Activated T-cell treated with anti-CD3 and anti-CD28 coated beads, Interleukin-2, amount 50 U/mL, for 72 hours (primary cell): ENCODE results near the gene SEC22A. TPM values are rescaled to one million over a fixed set of nuclear protein-coding genes. Genes with fewer than 3 reads are reported as not detected.

Experiments used
- ATAC-seq, 2 donors: fragments of 150-1000 bp; cut with Tn5 transposase; replicated peaks in 1 of 2; 2 replicates each; pipeline ENCODE4 v1.10.0; 2021; ENCODE audit warnings: moderate library complexity in 2 of 2, mild to moderate bottlenecking in 1 of 2
- DNase-seq, 2 donors: peaks; one replicate each; pipeline ENCODE4 v3.0.0; 2021 to 2022; ENCODE audit warnings: mixed read lengths in 1 of 2
- H3K27ac Mint-ChIP-seq: one replicate; pipeline ENCODE4 v1.8.0; 2022; ENCODE audit warnings: mild to moderate bottlenecking, moderate library complexity, mixed read lengths
- H3K27me3 Mint-ChIP-seq: one replicate; pipeline ENCODE4 v1.8.0; 2022; ENCODE audit warnings: low read depth, mixed read lengths
- H3K36me3 Mint-ChIP-seq, 2 donors: one replicate each; pipeline ENCODE4 v1.8.0; 2022; ENCODE audit warnings: mixed read lengths in 2 of 2, mild to moderate bottlenecking in 1 of 2; ENCODE audit not compliant: insufficient read depth in 2 of 2
- H3K4me1 Mint-ChIP-seq: one replicate; pipeline ENCODE4 v1.8.0; 2022; ENCODE audit warnings: low read depth, mixed read lengths
- H3K4me3 Mint-ChIP-seq, 2 donors: one replicate each; pipeline ENCODE4 v1.8.0; 2022; ENCODE audit warnings: mild to moderate bottlenecking in 2 of 2, mixed read lengths in 2 of 2, moderate library complexity in 2 of 2
- H3K9me3 Mint-ChIP-seq, 2 donors: one replicate each; pipeline ENCODE4 v1.8.0; 2022; ENCODE audit warnings: mixed read lengths in 2 of 2
- total RNA-seq, 2 donors: library from RNA; stranded (reverse); gene quantifications; one replicate each; pipeline ENCODE4 v1.2.3, GENCODE V29; 2022

SEC22A gene
- total RNA-seq, 2 donors from 2014 or later = 17.4 to 22.9 TPM

DNA sequence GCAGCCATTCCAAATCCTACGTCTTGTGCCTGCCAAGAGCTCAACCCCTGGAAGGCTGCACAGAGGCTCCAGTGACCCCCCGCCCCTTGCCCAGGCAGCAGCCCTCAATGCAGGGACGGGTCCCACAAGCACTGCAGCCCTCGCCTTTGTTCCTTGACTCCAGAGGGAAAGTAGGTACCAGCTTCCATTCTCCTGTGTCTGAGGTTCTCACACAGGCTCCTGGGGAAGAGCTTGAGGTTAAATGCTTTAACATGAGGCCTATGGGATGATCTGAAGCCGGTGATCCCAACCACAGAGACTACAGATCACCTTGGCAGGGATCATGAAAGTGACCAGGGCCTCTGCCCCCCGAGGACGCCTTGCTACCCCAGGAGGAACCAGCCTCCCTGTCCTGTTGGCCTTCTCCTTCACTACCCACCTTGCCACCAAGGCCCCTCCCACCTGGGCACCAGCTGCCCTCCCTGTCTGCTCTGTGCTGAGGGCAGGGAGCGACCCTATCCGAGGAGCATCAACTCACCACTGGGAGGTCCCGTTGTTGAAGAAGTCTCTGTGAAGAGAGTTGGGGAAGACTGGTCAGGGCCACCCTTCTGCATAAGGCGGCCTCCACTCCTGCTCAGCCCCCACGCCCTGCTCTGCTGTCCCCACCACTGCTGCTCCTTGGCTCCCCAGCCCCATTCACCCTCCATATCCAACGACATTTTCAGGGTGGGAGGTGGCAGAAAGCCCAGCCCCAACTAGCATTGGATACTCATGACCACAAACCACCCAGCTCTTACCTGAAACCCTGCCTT lies 95.3 kb downstream of the SEC22A start:
- no peaks in the 10 kb centered on the region for H3K9me3 Mint-ChIP-seq
- H3K4me1 Mint-ChIP-seq = no peaks in the 10 kb centered on the region
- no peak for ATAC-seq
- DNase-seq = no peak
- no peaks in the 10 kb centered on the region for H3K36me3 Mint-ChIP-seq
- no peak overlapping the region for H3K4me3 Mint-ChIP-seq
- H3K27me3 Mint-ChIP-seq = peaks cover 11% of the 10 kb centered on the region
- no peak overlapping the region for H3K27ac Mint-ChIP-seq

DNA sequence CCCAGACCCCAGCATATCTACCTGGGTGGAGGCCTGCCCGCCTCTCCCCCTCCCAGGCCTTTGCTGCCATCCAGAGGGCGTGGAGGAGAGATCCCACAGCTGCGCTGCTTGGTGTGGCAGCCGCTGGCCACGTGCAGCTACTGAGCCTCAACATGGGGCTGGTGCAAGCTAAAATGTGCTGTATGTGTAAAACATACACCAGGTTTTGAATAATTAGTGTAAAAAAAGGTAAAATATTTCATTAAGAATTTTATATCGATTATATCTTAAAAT lies 95.8 kb downstream of the SEC22A start:
- Mint-ChIP-seq H3K27me3 (peaks cover 11% of the 10 kb centered on the region), H3K4me3 (no peak overlapping the region), H3K9me3 (no peaks in the 10 kb centered on the region), H3K4me1 (no peaks in the 10 kb centered on the region), H3K27ac (no peak overlapping the region), H3K36me3 (no peaks in the 10 kb centered on the region)
- ATAC-seq = no peak
- no peak for DNase-seq

DNA sequence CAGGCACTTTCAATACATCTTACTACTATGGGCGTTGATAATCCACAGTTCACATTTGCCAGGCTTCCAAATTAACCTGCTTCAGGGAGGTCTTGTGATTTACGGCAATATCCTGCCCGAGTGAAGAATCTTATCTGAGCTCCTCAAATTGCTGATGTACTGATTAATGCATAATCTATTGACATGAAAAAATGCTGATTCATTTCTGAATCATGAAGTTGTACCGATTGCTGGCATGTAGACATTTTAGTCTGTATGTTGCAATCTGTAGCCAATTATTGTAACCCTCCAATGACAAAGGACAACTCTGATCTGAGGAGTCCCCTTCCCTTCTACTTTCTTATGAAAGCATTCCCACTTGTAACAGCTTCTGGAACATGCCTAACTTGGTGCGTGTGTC lies 97.2 kb downstream of the SEC22A start:
- no peaks in the 10 kb centered on the region for H3K36me3 Mint-ChIP-seq
- no peaks in the 10 kb centered on the region for H3K4me1 Mint-ChIP-seq
- DNase-seq (no peak), ATAC-seq (no peak)
- H3K27me3 Mint-ChIP-seq = peaks cover 8% of the 10 kb centered on the region
- H3K4me3 Mint-ChIP-seq = no peak overlapping the region
- H3K9me3 Mint-ChIP-seq = no peaks in the 10 kb centered on the region
- no peak overlapping the region for H3K27ac Mint-ChIP-seq

DNA sequence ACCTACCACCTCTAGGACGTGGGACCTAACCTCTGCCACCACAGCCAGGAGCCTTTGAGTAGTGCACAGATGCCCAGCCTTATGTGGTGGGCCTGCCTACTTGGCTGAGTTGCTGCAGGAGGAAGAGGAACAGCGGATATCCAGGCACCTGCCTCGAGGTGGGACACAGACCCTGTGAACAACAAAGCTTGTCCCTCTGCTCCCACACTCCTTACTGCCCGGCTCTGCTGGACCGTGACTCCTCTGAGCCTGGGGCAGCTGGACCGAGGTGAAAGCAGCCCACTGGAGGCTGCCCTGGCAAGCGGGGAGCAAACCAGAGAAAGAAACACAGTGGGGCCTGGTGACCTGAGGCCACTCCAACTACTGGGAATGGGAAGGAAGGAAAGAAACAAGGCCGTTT lies 97.8 kb downstream of the SEC22A start:
- no peak overlapping the region for H3K27ac Mint-ChIP-seq
- no peaks in the 10 kb centered on the region for H3K36me3 Mint-ChIP-seq
- H3K4me1 Mint-ChIP-seq = no peaks in the 10 kb centered on the region
- DNase-seq (no peak), ATAC-seq (no peak)
- H3K27me3 Mint-ChIP-seq = peaks cover under 1% of the 10 kb centered on the region
- no peaks in the 10 kb centered on the region for H3K9me3 Mint-ChIP-seq
- no peak overlapping the region for H3K4me3 Mint-ChIP-seq

DNA sequence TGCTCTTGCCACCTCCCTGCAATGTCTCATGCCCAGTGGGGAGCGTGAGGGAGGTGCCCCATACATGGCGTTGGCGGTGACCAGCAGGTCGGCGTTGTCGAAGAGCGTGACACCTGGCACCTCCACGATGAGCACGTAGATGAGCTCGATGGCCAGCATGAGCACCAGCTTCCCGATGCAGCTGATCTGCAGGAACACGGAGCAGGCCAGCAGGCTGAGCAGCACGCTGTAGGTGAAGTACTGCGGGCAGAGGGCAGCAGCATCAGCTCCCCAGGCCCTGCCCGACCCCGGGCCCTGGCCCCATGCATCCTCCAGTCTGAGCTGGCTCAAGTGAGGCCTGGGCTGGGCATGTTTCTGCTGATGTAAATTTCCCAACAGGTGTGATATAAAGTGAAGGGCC lies 98.3 kb downstream of the SEC22A start:
- Mint-ChIP-seq H3K4me3 (no peak overlapping the region), H3K9me3 (no peaks in the 10 kb centered on the region), H3K27me3 (no peaks in the 10 kb centered on the region), H3K27ac (no peak overlapping the region), H3K4me1 (no peaks in the 10 kb centered on the region), H3K36me3 (no peaks in the 10 kb centered on the region)
- no peak for DNase-seq
- ATAC-seq = no peak

DNA sequence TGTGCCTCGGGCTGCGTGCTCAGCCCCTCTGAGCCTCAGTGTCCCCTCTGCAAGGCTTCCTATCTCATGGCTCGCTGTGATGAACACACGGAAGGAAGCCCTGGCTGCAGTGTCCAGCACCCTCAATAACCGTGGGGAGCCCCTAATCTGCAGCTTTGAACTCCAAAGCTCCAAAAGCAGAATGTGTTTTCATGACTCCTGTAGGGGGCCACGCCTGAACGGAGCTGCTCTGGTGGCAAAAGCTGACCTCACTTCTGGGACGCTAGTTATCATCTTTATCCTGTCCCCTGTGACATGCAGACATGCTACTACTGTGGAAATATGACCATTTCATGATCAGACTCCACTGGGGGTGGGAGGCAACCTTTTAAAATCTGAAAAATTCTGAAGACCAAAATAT lies 98.8 kb downstream of the SEC22A start:
- H3K27me3 Mint-ChIP-seq = no peaks in the 10 kb centered on the region
- no peaks in the 10 kb centered on the region for H3K9me3 Mint-ChIP-seq
- H3K27ac Mint-ChIP-seq = no peak overlapping the region
- ATAC-seq (no peak), DNase-seq (no peak)
- no peaks in the 10 kb centered on the region for H3K36me3 Mint-ChIP-seq
- H3K4me3 Mint-ChIP-seq = no peak overlapping the region
- H3K4me1 Mint-ChIP-seq = no peaks in the 10 kb centered on the region

DNA sequence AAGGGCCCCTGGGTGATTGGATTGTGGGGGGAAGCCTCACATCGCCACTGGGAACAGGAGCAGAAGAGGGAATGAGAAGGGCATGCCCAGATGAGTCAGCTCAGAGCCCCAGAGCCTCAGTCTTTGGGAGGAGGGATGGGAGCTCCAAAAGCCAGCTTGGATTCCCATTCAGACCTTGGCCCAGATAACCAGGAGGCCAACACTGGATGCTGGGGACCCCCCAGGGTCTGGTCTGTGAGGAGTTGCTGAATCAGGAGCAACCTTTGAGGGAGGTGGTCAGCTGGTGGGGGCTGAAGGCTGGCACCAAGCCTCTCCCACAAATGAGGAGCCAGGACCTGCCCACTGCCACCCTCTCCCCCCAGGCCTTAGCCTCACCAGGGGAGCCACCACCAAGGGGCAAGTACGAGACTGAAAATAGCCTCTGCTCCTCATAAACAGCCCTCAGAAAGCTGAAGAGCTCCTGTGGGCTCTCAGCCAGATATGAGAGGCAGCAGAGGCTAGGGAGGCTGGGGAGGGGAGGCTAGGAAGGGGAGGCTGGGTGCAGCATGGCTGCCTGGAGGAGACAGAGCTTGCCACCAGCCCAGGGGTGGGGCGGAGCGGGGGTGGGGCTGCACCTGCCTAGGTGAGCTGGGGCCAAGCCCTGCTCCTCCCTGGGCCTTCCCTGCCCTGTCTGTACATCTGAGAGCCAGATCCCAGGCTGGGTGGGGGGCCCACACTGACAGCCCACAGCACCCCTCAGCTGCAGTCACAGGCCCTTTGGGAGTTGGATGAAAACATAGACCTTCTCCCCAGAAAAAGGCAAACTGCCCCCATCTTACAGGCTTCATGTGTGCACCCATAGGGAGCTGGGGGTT lies 99.8 kb downstream of the SEC22A start:
- no peaks in the 10 kb centered on the region for H3K36me3 Mint-ChIP-seq
- no peaks in the 10 kb centered on the region for H3K27me3 Mint-ChIP-seq
- no peak overlapping the region for H3K27ac Mint-ChIP-seq
- no peaks in the 10 kb centered on the region for H3K9me3 Mint-ChIP-seq
- ATAC-seq (no peak), DNase-seq (no peak)
- no peaks in the 10 kb centered on the region for H3K4me1 Mint-ChIP-seq
- no peak overlapping the region for H3K4me3 Mint-ChIP-seq

DNA sequence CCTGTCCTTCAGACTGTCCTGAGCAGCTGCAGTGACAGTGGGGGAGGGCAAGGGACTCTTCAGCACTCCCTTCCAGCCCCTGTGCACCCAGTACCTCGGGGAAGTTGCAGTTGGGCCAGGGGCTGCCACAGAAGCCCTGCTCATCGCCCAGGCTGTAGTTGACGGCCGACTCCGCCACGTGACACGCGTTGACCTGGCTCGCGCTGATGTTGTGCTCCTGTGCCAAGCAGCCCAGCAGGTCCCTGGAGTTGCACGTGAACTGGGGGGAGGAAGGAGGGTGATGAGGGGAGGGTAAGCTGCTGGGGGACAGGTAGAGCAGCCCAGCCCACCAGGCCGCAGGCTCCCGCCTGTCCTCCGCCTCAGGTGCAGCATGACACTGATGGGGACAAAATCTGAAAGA lies 101.2 kb downstream of the SEC22A start:
- no peak for DNase-seq
- H3K4me1 Mint-ChIP-seq = no peaks in the 10 kb centered on the region
- no peaks in the 10 kb centered on the region for H3K36me3 Mint-ChIP-seq

DNA sequence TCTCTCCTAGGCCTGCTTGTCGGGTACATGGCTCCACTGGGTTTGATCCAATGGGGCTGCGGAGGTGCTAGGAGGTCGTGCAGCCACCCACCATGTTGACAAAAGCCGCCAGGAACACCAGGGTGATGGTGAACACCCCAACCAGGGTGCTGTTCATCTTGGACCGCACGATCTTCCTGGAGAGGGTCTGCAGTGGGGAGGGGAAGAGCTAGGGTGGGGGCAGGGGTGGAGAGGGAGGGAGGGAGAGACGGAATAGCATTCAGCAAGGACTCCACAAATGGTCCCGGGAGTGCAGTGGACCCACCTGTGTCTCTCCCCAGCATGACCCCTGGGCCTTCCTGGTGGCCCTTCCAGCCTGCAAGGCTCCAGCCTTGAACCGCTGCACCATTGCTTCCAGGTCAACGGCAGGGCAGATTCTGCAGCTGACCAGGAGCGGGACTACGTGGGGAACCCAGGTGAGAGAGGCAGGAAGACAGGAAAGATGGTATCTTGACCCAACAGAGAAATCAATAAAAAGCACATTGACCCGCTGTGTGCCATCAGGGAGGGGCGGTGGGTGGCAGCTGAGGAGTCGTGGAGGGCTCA lies 102.3 kb downstream of the SEC22A start:
- Mint-ChIP-seq H3K36me3 (no peaks in the 10 kb centered on the region), H3K27me3 (no peaks in the 10 kb centered on the region), H3K4me3 (no peak overlapping the region), H3K4me1 (no peaks in the 10 kb centered on the region), H3K9me3 (no peaks in the 10 kb centered on the region), H3K27ac (no peak overlapping the region)
- DNase-seq (no peak), ATAC-seq (no peak)

More for the DNA sequence above, 101.2 kb downstream of the SEC22A start:
- Mint-ChIP-seq H3K27ac (no peak overlapping the region), H3K4me3 (no peak overlapping the region), H3K27me3 (no peaks in the 10 kb centered on the region), H3K9me3 (no peaks in the 10 kb centered on the region)
- no peak for ATAC-seq

DNA sequence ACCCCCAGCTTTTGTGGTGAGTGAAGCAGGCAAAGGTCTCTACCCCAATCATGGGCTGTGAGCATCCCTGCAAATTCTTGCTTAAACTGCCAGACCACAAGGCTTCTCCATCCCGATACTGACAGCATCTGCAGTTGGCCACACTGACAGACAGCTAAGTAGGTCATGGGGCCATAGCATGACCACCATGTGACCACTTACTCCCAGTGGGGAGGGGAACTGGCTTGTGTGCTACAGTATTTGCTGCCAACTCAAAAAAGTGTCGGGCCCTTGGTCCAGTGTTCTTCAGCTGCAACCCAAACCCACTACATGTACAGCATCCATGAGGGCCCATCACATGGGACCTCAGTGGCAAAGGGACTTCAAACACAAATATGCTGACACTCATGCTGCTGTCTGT lies 103.4 kb downstream of the SEC22A start:
- no peak for ATAC-seq

DNA sequence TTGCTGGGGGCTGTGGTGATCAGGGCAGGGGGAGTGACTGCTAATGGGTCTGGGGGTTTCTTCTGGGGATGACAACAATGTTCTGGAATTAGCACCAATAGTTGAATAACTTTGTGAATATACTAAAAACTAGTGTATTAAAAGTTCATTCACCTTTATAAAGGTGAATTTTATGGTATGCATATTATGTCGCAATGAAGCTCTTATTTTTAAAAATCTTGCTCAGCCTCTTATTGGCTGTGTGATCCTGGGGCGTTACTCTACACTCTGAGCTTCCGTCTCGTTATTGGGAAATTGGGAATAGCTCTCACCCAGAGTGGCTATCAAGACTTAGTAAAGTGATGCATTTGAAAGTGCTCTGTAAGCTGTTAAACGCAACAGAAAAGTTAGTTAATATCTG lies 105.3 kb downstream of the SEC22A start:
- Mint-ChIP-seq H3K27me3 (no peaks in the 10 kb centered on the region), H3K9me3 (no peaks in the 10 kb centered on the region), H3K36me3 (no peaks in the 10 kb centered on the region), H3K4me1 (no peaks in the 10 kb centered on the region), H3K4me3 (no peak overlapping the region), H3K27ac (no peak overlapping the region)
- no peak for ATAC-seq
- no peak for DNase-seq

More for the DNA sequence above, 103.4 kb downstream of the SEC22A start:
- H3K27me3 Mint-ChIP-seq = no peaks in the 10 kb centered on the region
- H3K36me3 Mint-ChIP-seq = no peaks in the 10 kb centered on the region
- DNase-seq = no peak
- H3K4me3 Mint-ChIP-seq = no peak overlapping the region
- H3K4me1 Mint-ChIP-seq = no peaks in the 10 kb centered on the region
- no peaks in the 10 kb centered on the region for H3K9me3 Mint-ChIP-seq
- H3K27ac Mint-ChIP-seq = no peak overlapping the region

DNA sequence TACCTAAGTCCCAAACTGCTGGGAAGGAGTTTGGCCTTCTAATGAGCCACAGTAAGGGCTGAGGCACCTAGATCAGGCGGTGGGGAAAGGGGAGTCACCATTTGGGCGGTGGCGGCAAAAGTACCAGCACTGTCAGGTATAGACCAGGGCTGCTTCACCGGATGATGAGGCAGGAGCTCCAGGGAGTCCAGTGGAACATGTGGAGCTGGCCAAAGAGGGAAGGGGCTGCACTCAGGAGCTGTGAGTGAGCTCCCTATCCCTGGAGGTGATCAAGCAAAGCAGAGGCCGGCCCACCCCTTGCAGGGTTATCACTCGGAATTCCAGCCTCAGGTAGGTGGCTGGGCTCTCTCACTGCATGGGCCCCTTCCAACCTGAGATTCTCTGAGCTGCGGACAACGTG lies 108.4 kb downstream of the SEC22A start:
- DNase-seq (no peak), ATAC-seq (no peak)
- H3K4me3 Mint-ChIP-seq = no peak overlapping the region
- H3K4me1 Mint-ChIP-seq = no peaks in the 10 kb centered on the region
- no peak overlapping the region for H3K27ac Mint-ChIP-seq
- H3K9me3 Mint-ChIP-seq = no peaks in the 10 kb centered on the region
- no peaks in the 10 kb centered on the region for H3K36me3 Mint-ChIP-seq
- H3K27me3 Mint-ChIP-seq = no peaks in the 10 kb centered on the region

DNA sequence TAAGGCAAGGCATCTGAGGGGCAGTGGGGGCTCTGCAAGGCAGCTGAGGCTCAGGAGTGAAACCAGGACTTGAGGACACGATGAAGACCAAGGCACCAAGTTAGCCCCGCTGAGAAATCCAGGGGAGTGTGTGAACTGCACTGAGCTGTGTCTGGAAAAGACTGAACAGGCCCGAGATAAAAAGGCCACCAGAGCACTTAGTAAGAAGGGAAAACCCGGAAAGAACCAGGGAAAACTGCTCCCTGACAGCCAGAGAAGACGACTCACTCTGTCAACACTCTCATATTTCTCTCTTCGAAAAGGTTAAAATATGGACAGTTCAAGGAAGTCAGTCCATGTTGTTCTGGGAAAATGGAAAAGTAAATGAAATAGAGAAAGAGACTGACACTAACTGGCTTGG lies 109.0 kb downstream of the SEC22A start:
- DNase-seq (no peak), ATAC-seq (no peak)
- Mint-ChIP-seq H3K27me3 (no peaks in the 10 kb centered on the region), H3K4me1 (no peaks in the 10 kb centered on the region), H3K36me3 (no peaks in the 10 kb centered on the region), H3K9me3 (no peaks in the 10 kb centered on the region), H3K27ac (no peak overlapping the region), H3K4me3 (no peak overlapping the region)
